Osteocyte (in vitro differentiated cells): ENCODE measurements around the gene CYP27B1. TPM values are rescaled to one million over a fixed set of nuclear protein-coding genes. Genes with fewer than 3 reads are reported as not detected.

Source experiments
- DNase-seq: peaks from one replicate; pipeline ENCODE4 v3.0.0; 2021; ENCODE audit warnings: mixed read lengths; ENCODE audit not compliant: unreplicated experiment; ENCODE audit errors: extremely low spot score
- H3K27ac Mint-ChIP-seq: one replicate; pipeline ENCODE4 v1.8.0; 2021; ENCODE audit warnings: mild to moderate bottlenecking, mixed read lengths; ENCODE audit not compliant: unreplicated experiment
- H3K27me3 Mint-ChIP-seq: one replicate; pipeline ENCODE4 v1.8.0; 2021; ENCODE audit warnings: mixed read lengths; ENCODE audit not compliant: unreplicated experiment
- H3K36me3 Mint-ChIP-seq: one replicate; pipeline ENCODE4 v1.8.0; 2021; ENCODE audit warnings: mixed read lengths; ENCODE audit not compliant: unreplicated experiment
- H3K4me1 Mint-ChIP-seq: one replicate; pipeline ENCODE4 v1.8.0; 2021; ENCODE audit warnings: mixed read lengths; ENCODE audit not compliant: unreplicated experiment
- H3K4me3 Mint-ChIP-seq: one replicate; pipeline ENCODE4 v1.8.0; 2021; ENCODE audit warnings: mild to moderate bottlenecking, moderate library complexity, mixed read lengths; ENCODE audit not compliant: unreplicated experiment
- H3K9me3 Mint-ChIP-seq: one replicate; pipeline ENCODE4 v1.8.0; 2021; ENCODE audit warnings: mixed read lengths; ENCODE audit not compliant: unreplicated experiment
- total RNA-seq: library from RNA; stranded (reverse); gene quantifications from 2 replicates; pipeline ENCODE4 v1.2.1, GENCODE V29; 2021
- TF ChIP-seq, protein P1 (sequence below): fragments of 200-600 bp; sonication (generic); IDR thresholded peaks from 2 replicates; pipeline ENCODE4 v1.5.0; 2021; ENCODE audit warnings: antibody characterized with exemption, mild to moderate bottlenecking, moderate library complexity

Gene CYP27B1
- total RNA-seq, 1 donor from 2014 or later = 1.7 TPM

DNA sequence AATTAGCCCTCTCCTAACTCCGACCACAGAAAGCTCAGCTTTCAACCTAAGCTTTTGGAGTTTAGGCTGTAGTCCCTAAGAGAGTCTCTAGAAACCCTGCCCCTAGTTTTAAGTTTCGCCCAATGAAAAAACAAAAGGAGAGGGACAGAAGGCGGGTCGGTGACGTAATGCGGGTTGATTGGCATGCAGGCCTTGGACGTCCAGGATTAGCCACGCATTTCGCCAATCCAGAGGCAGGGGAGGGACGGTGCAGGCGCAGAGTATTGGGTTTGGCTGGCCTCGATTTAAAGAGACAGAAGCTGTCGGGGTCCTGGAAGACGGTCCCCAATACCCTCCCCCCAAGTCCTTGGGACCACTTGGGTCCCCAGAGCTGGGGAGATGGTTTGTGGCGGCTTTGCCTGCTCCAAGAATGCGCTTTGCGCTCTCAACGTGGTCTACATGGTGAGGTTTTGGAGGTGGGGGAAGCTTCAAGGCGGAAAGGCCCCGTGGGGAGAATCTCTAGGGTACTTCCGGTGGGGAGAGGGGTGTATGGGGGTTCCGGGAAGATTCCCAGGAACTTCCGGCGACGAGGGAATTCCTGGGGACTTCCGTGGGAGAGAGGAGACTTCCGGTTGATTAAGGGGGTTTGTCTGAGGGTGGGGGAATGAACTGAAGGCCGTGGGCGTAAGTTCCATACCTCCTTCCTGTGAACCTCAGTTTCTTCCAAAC is 21.9 kb downstream of the CYP27B1 start, which contains the start of gene TSPAN31:
Gene TSPAN31 (plus strand): TSS at position 263 of the 708 bp plus-strand sequence. CDS start 116 bp downstream, at position 379.
- Mint-ChIP-seq H3K9me3 (no peaks in the 10 kb centered on the region), H3K4me1 (peaks cover 17% of the 10 kb centered on the region), H3K4me3 (peak within 1 kb of the TSS; percentile 97), H3K36me3 (peaks cover 21% of the 10 kb centered on the region), H3K27ac (peak within 1 kb of the TSS; percentile 100), H3K27me3 (peaks cover 24% of the 10 kb centered on the region)
- TF ChIP-seq, protein P1, sequence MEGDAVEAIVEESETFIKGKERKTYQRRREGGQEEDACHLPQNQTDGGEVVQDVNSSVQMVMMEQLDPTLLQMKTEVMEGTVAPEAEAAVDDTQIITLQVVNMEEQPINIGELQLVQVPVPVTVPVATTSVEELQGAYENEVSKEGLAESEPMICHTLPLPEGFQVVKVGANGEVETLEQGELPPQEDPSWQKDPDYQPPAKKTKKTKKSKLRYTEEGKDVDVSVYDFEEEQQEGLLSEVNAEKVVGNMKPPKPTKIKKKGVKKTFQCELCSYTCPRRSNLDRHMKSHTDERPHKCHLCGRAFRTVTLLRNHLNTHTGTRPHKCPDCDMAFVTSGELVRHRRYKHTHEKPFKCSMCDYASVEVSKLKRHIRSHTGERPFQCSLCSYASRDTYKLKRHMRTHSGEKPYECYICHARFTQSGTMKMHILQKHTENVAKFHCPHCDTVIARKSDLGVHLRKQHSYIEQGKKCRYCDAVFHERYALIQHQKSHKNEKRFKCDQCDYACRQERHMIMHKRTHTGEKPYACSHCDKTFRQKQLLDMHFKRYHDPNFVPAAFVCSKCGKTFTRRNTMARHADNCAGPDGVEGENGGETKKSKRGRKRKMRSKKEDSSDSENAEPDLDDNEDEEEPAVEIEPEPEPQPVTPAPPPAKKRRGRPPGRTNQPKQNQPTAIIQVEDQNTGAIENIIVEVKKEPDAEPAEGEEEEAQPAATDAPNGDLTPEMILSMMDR = no peak
- DNase-seq = peak; percentile 97

DNA sequence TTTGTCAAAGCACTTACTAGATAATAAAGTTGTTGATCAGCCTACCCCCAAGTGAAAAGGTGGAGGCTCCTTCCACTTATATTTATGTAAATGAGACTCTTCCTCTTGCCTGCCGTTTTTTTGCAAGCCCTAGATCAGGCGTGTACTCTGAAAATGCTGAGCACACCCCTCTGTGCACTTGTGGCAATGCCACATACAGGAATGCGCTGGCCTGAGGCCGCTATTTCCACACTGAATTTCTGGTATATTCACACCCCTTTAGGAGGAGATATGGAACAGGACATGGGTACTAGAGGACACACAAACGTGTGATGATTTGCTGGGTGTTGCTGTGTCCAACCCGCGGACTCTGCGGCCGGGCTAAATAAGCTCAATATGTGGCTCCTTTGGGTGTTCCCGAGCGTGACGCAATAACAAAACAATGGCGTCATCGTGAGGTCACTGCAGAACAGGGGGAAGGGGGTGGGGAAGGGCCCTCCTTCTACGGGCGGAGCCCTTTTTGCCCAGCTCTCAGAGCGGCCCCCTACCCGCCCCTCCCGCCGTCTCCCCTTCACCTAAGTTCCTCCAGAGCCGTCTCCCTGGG is 22.6 kb downstream of the CYP27B1 start:
- H3K9me3 Mint-ChIP-seq = no peaks in the 10 kb centered on the region
- H3K4me3 Mint-ChIP-seq = peak overlapping the region; percentile 97
- peaks cover 19% of the 10 kb centered on the region for H3K36me3 Mint-ChIP-seq
- H3K27ac Mint-ChIP-seq = peak overlapping the region; percentile 100
- TF ChIP-seq, protein P1 = no peak
- no peak for DNase-seq
- H3K4me1 Mint-ChIP-seq = peaks cover 18% of the 10 kb centered on the region
- H3K27me3 Mint-ChIP-seq = peaks cover 30% of the 10 kb centered on the region

DNA sequence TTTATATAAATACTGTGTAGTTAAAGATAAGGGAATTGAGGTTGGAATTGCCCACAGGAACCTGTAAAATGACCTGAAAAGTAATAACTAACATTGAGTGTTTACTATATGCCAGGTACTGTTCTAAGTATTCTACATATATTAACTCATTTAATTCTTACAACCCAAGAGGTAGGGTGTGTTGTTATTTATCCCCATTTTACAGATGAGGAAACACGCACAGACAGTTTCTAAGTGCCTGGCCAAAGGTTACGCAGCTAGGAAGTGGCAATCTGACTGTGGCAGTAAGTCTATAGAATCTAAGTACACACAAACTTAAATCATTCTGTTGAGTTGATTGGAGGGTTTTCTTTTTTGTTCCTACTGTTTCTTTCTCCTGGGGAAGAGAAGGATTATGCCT is 23.1 kb downstream of the CYP27B1 start:
- H3K4me1 Mint-ChIP-seq = peaks cover 23% of the 10 kb centered on the region
- H3K9me3 Mint-ChIP-seq = no peaks in the 10 kb centered on the region
- no peak for DNase-seq
- TF ChIP-seq, protein P1 = no peak
- peak overlapping the region; percentile 100 for H3K27ac Mint-ChIP-seq
- H3K4me3 Mint-ChIP-seq = peak overlapping the region; percentile 97
- peaks cover 35% of the 10 kb centered on the region for H3K27me3 Mint-ChIP-seq
- peaks cover 14% of the 10 kb centered on the region for H3K36me3 Mint-ChIP-seq

DNA sequence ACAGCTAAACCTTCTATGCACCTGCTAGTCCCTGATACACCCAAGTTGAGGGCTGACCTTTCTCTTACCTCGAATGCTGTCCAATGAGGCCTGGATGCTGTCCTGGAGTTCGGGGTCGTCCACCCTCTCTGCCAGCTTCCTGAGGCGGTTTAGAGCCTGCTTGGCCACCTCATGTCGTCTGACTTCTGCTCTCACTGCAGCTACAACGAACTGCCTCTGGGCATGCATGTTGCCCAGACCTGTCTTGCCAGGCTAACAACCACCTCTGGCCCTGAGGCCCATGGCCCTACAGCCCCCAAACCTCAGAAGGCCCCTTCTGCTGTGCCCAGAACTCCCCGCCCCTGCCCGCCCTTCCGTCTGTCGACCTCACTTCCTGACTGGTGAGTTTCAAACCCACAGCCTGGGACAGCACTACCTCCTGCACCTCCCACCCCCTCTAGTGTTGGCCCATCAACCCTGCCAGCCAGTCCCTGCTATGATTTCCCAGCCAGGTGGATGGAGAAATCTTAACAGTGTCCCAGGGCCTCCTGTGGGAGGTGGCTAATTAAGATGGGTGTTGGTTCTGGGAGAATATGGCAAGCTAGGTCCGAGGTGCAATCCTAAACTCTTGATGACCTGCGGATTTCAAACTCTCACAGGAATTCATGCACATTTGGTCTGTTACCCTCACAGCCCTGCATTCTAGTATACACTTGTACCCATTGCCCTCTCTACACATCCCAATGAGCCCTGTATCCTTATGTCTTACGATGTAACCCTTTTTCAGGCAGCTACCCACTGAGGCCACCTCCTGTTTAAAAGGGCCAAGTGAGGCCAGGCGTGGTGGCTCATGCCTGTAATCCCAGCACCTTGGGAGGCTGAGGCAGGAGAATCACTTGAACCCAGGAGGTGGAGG is 24.8 kb downstream of the CYP27B1 start:
- Mint-ChIP-seq H3K4me3 (no peak overlapping the region), H3K27ac (no peak overlapping the region), H3K4me1 (peaks cover 24% of the 10 kb centered on the region), H3K27me3 (peaks cover 35% of the 10 kb centered on the region), H3K9me3 (no peaks in the 10 kb centered on the region), H3K36me3 (peaks cover 6% of the 10 kb centered on the region)
- no peak for DNase-seq
- TF ChIP-seq, protein P1 = no peak
